Activated CD4-positive, alpha-beta T cell treated with anti-CD3 and anti-CD28 coated beads, Interleukin-2, Interleukin-4, amounts not matched to agents 100 ng/mL and 50 ng/mL, durations not matched to agents 16 hours and 8 hours (primary cell): Measurements from ENCODE around the gene LARGE1.

Experiments
- DNase-seq: peaks from one replicate; pipeline ENCODE4 v3.0.0-alpha.2; 2020; ENCODE audit warnings: low spot score

Gene LARGE1

GRCh38 chr22:33920197-33920540, at the start of gene LARGE1:
LARGE1 (minus strand) TSS chr22:33920476.
- no peak for DNase-seq

- no peak for DNase-seq
Observed at GRCh38 chr22:33969045-33969444, 48.8 kb upstream of the LARGE1 start.

GRCh38 chr22:33964121-33964520, 43.8 kb upstream of the LARGE1 start:
- no peak for DNase-seq

GRCh38 chr22:33962409-33962808, 42.1 kb upstream of the LARGE1 start:
- DNase-seq: no peak

- DNase-seq: no peak
Observed at GRCh38 chr22:33958741-33959140, 38.5 kb upstream of the LARGE1 start.

GRCh38 chr22:33957086-33957485, 36.8 kb upstream of the LARGE1 start:
- no peak for DNase-seq

GRCh38 chr22:33952776-33953175, 32.5 kb upstream of the LARGE1 start:
- no peak for DNase-seq

GRCh38 chr22:33940741-33941140, 20.5 kb upstream of the LARGE1 start:
- DNase-seq: no peak

- no peak for DNase-seq
Observed at GRCh38 chr22:33932997-33933396, 12.7 kb upstream of the LARGE1 start.

- no peak for DNase-seq
Observed at GRCh38 chr22:33931406-33931805, 11.1 kb upstream of the LARGE1 start.

- DNase-seq: no peak
Observed at GRCh38 chr22:33927752-33928151, 7.5 kb upstream of the LARGE1 start.

- no peak for DNase-seq
Observed at GRCh38 chr22:33925194-33925593, 4.9 kb upstream of the LARGE1 start.

GRCh38 chr22:33923660-33924246, 3.5 kb upstream of the LARGE1 start:
- peak; percentile 47 for DNase-seq

GRCh38 chr22:33923033-33923432, 2.8 kb upstream of the LARGE1 start:
- no peak for DNase-seq

- no peak for DNase-seq
Observed at GRCh38 chr22:33922349-33922681, 2.0 kb upstream of the LARGE1 start.

GRCh38 chr22:33921525-33922348, 1.5 kb upstream of the LARGE1 start:
- DNase-seq: no peak

GRCh38 chr22:33920927-33921524, 750 bp upstream of the LARGE1 start:
- DNase-seq: peak; percentile 86

- no peak for DNase-seq
Observed at GRCh38 chr22:33919391-33920196, 682 bp downstream of the LARGE1 start.

GRCh38 chr22:33918676-33919365, 1.5 kb downstream of the LARGE1 start:
- DNase-seq: no peak

GRCh38 chr22:33917744-33918406, 2.4 kb downstream of the LARGE1 start:
- DNase-seq: no peak

- no peak for DNase-seq
Observed at GRCh38 chr22:33914699-33915098, 5.6 kb downstream of the LARGE1 start.

GRCh38 chr22:33914131-33914530, 6.1 kb downstream of the LARGE1 start:
- no peak for DNase-seq
